Chondrocyte (in vitro differentiated cells): ENCODE measurements around the gene CLCN2. TPM values are rescaled to one million over a fixed set of nuclear protein-coding genes. Genes with fewer than 3 reads are reported as not detected.

Experiments used
- DNase-seq: peaks from one replicate; pipeline ENCODE4 v3.0.0; 2021; ENCODE audit warnings: mixed read lengths, low spot score
- H3K27ac Mint-ChIP-seq: one replicate; pipeline ENCODE4 v1.8.0; 2021; ENCODE audit warnings: mild to moderate bottlenecking, moderate library complexity, mixed read lengths; ENCODE audit not compliant: unreplicated experiment
- H3K27me3 Mint-ChIP-seq: 2 replicates; pipeline ENCODE4 v1.8.0; 2021; ENCODE audit warnings: low read depth, mixed read lengths
- H3K36me3 Mint-ChIP-seq: 2 replicates; pipeline ENCODE4 v1.8.0; 2021; ENCODE audit warnings: low read depth, mixed read lengths
- H3K4me1 Mint-ChIP-seq: 2 replicates; pipeline ENCODE4 v1.8.0; 2021; ENCODE audit warnings: low read depth, mild to moderate bottlenecking, mixed read lengths
- H3K4me3 Mint-ChIP-seq: one replicate; pipeline ENCODE4 v1.8.0; 2021; ENCODE audit warnings: mild to moderate bottlenecking, moderate library complexity, mixed read lengths; ENCODE audit not compliant: unreplicated experiment
- H3K9me3 Mint-ChIP-seq: 2 replicates; pipeline ENCODE4 v1.8.0; 2021; ENCODE audit warnings: low read depth, mixed read lengths
- total RNA-seq: library from RNA; stranded (reverse); gene quantifications from 3 replicates; pipeline ENCODE4 v1.2.1, GENCODE V29; 2021
- TF ChIP-seq, protein P1 (sequence below): fragments of 200-600 bp; sonication (generic); IDR thresholded peaks from 2 replicates; pipeline ENCODE4 v1.5.0; 2021; ENCODE audit warnings: antibody characterized with exemption, mild to moderate bottlenecking, moderate library complexity

Gene CLCN2
- total RNA-seq, 1 donor from 2014 or later, result 3.1 TPM

DNA sequence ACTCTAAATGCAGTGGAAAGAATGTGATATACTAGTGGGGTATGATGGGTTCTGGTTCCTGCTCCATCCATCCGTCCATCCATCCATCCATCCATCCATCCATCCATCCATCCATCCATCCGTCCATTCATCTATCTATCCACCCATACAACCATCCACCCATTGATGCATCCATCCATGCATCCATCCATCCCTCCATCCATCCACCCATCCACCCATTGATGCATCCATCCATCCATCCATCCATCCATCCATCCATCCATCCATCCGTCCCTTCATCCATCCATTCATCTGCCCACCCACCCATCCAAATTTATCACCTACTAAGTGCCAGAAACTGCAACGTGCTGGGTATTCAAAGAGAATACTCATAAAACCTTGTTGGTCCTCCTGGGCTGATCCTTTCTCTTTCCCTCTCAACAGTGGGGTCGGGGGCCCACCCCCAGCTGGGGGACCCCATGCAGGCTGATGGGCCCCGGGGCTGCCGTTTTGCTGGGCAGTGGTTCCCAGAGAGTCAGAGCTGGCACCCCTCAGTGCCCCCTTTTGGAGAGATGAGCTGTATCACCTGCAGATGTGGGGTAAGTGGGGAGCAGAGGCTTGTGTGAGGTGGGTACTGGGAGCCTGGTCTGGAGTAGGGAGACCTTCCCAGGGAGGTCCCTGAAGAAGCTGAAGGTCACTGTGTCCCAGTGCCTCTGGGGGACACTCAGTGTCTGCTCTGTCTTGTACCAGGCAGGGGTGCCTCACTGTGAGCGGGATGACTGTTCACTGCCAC lies 26.9 kb upstream of the CLCN2 start:
- H3K9me3 Mint-ChIP-seq, result no peaks in the 10 kb centered on the region
- H3K27ac Mint-ChIP-seq, result no peak overlapping the region
- peak; percentile 33 for DNase-seq

DNA sequence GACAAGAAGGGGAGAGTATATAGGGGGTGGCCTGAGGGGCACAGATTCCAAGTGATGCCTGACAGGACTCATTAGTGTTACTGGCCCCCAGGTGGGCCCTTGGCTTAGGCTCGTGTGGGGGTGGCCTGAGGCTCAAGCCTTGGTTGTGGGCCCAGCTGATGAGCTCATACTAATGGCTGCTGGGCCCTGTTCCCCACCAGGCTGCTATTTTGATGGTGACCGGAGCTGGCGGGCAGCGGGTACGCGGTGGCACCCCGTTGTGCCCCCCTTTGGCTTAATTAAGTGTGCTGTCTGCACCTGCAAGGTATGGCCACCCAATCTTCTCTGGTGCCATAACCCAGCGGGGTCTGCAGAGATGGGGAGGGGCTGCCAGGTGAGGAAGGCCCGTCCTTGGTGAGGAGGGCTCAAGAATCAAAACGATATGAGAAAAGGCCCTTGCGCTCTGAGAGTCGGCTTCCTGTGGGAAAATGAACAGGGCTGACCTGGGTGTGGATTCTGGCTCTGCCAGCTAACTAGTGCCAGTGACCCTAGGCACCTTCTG lies 25.8 kb upstream of the CLCN2 start:
- DNase-seq, result no peak
- TF ChIP-seq, protein P1, sequence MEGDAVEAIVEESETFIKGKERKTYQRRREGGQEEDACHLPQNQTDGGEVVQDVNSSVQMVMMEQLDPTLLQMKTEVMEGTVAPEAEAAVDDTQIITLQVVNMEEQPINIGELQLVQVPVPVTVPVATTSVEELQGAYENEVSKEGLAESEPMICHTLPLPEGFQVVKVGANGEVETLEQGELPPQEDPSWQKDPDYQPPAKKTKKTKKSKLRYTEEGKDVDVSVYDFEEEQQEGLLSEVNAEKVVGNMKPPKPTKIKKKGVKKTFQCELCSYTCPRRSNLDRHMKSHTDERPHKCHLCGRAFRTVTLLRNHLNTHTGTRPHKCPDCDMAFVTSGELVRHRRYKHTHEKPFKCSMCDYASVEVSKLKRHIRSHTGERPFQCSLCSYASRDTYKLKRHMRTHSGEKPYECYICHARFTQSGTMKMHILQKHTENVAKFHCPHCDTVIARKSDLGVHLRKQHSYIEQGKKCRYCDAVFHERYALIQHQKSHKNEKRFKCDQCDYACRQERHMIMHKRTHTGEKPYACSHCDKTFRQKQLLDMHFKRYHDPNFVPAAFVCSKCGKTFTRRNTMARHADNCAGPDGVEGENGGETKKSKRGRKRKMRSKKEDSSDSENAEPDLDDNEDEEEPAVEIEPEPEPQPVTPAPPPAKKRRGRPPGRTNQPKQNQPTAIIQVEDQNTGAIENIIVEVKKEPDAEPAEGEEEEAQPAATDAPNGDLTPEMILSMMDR, result no peak
- Mint-ChIP-seq H3K4me3 (no peak overlapping the region), H3K27ac (no peak overlapping the region), H3K4me1 (no peaks in the 10 kb centered on the region), H3K9me3 (no peaks in the 10 kb centered on the region), H3K27me3 (peaks cover 18% of the 10 kb centered on the region), H3K36me3 (peaks cover 2% of the 10 kb centered on the region)

More for the DNA sequence above, 26.9 kb upstream of the CLCN2 start:
- TF ChIP-seq, protein P1, result no peak
- Mint-ChIP-seq H3K4me1 (no peaks in the 10 kb centered on the region), H3K36me3 (peaks cover 2% of the 10 kb centered on the region), H3K4me3 (no peak overlapping the region), H3K27me3 (peaks cover 16% of the 10 kb centered on the region)

DNA sequence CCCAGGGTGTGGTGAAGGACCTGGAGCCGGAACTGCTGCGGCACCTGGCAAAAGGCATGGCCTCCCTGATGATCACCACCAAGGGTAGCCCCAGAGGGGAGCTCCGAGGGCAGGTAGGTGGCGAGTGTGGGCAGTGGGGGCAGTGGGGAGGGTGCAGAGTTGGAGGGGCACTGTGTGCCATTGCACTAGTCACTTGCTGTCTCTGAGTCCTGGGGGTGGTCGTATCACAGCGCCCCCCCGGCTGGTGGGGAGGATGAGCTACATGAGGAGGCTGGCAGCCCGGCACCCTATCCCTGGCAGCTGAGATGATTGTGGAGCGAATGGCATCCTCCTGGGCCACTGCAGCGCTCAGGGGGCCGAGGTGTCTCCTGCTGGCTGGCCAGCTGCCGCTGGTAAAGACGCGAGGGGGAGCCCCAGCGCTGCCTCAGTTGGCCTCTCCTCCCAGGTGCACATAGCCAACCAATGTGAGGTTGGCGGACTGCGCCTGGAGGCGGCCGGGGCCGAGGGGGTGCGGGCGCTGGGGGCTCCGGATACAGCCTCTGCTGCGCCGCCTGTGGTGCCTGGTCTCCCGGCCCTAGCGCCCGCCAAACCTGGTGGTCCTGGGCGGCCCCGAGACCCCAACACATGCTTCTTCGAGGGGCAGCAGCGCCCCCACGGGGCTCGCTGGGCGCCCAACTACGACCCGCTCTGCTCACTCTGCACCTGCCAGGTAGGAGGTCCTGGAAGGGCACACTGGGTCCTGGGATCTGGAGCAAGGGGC lies 24.8 kb upstream of the CLCN2 start:
- no peak for DNase-seq
- Mint-ChIP-seq H3K36me3 (no peaks in the 10 kb centered on the region), H3K4me1 (no peaks in the 10 kb centered on the region), H3K9me3 (no peaks in the 10 kb centered on the region), H3K27me3 (peaks cover 14% of the 10 kb centered on the region), H3K4me3 (no peak overlapping the region), H3K27ac (no peak overlapping the region)
- TF ChIP-seq, protein P1, result no peak

DNA sequence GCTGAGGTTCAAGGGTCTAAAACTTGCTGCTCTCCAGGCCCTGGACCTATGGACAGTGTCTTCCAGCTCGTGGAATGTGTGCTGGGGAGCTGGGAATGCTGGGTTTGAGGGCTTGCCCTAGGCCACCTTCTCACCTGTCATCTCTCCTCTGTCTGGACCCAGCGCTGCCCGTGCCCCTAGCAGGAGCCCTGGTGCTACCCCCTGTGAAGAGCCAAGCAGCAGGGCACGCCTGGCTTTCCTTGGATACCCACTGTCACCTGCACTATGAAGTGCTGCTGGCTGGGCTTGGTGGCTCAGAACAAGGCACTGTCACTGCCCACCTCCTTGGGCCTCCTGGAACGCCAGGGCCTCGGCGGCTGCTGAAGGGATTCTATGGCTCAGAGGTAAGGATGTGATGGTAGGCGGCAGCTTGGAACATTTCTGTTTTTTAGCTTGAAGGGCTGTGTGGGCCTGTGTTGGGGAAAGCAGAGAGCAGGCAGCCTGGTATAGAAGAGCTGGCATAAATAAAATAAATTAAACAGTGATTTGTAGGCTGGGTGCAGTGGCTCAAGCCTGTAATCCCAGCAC lies 23.5 kb upstream of the CLCN2 start:
- Mint-ChIP-seq H3K27ac (no peak overlapping the region), H3K36me3 (no peaks in the 10 kb centered on the region), H3K9me3 (no peaks in the 10 kb centered on the region), H3K27me3 (peaks cover 11% of the 10 kb centered on the region), H3K4me3 (no peak overlapping the region), H3K4me1 (peaks cover 4% of the 10 kb centered on the region)
- TF ChIP-seq, protein P1, result no peak
- DNase-seq, result no peak

DNA sequence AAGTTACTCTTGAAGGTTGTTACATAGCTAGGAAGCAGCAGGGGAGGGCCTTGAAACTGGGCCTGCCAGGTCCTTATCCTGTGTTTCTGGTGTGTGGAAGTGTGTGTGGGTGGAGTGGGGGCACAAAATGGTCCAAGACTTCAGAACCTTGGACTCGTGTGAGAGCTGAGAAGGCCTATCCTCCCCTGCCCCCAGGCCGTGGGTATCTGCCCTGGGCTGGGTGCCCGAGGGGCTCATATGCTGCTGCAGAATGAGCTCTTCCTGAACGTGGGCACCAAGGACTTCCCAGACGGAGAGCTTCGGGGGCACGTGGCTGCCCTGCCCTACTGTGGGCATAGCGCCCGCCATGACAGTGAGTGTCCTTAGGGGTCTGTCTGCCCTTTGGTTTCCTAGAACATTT lies 22.9 kb upstream of the CLCN2 start:
- H3K4me1 Mint-ChIP-seq, result peaks cover 4% of the 10 kb centered on the region
- H3K36me3 Mint-ChIP-seq, result no peaks in the 10 kb centered on the region
- DNase-seq, result no peak
- no peaks in the 10 kb centered on the region for H3K9me3 Mint-ChIP-seq
- TF ChIP-seq, protein P1, result no peak
- H3K4me3 Mint-ChIP-seq, result no peak overlapping the region
- peaks cover 6% of the 10 kb centered on the region for H3K27me3 Mint-ChIP-seq
- H3K27ac Mint-ChIP-seq, result no peak overlapping the region
